ENCODE measurements around the gene POLR2A. TPM values are rescaled to one million over a fixed set of nuclear protein-coding genes. Genes with fewer than 3 reads are reported as not detected.

Gene POLR2A
- total RNA-seq, 6 donors from 2014 or later = 79.5 to 139 (median 112) TPM

DNA sequence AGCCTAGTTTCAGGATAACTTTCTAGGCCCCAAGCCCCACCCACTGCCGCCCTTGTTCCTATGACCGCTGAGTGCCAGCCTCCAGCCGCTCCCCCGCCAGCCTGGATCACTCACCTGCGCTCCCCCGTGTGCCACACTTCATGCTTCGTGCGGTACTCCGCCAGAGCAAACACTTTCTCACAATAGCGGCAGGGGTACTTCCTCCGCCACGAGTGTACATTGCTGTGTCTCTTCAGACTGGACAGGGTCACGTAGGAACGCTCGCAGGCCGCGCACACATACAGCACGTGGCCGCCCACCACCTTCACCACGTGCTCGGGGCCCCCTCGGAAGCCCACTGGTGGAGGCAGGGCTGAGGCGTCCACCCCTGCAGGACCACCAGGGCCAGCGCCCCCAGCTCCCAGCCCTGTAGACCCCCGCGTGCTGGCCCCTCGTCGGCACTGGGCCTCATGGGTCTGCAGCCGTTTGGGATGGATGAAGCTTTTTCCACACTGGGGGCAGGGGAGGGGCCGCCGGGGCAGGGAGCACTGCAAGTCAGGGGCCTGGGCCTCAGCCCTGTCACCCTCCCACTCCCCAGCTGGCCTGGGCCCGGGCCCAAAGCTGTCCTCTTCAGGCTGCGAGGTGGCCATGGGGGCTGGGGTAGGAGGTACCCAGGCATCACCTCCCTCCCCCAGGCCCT is 18.4 kb upstream of the POLR2A start:
- WGBS, 2 donors = 63 to 86% methylated on average over 10 to 28 of the region's 33 CpGs
- peaks cover 20 to 39% (median 32%) of the 10 kb centered on the region in 4 donors for H3K4me1 ChIP-seq
- no peaks in the 10 kb centered on the region for H3K27me3 ChIP-seq
- TF ChIP-seq CTCF (IDR thresholded peaks at IDR 0.05) = no peak
- no peak for TF ChIP-seq POLR2AphosphoS5 (IDR thresholded peaks at IDR 0.05)
- TF ChIP-seq EP300 (IDR thresholded peaks at IDR 0.05) = no peak
- TF ChIP-seq POLR2A (IDR thresholded peaks at IDR 0.05) = no peak
- peak in 1 of 2 donors; percentile 44 for ATAC-seq (ENCODE audit: low FRiP score in 2 of 2)
- DNase-seq = peak; percentile 71 to 83
- H3K27ac ChIP-seq = peak overlapping the region; percentile 61 to 75 (median 71)
- peaks cover 4 to 40% (median 31%) of the 10 kb centered on the region in 4 donors for H3K36me3 ChIP-seq
- H3K4me3 ChIP-seq = no peak overlapping the region
- H3K9me3 ChIP-seq = no peaks in the 10 kb centered on the region

GRCh38 chr17:7466318-7466638 is 17.9 kb upstream of the POLR2A start:
- Histone ChIP-seq H3K36me3 (peaks cover 4 to 40% (median 31%) of the 10 kb centered on the region in 4 donors), H3K27ac (peak overlapping the region; percentile 61 to 75 (median 71)), H3K27me3 (no peaks in the 10 kb centered on the region), H3K4me3 (no peak overlapping the region), H3K9me3 (no peaks in the 10 kb centered on the region), H3K4me1 (peaks cover 24 to 40% (median 32%) of the 10 kb centered on the region in 4 donors)
- DNase-seq (no peak), ATAC-seq (ENCODE audit: low FRiP score in 2 of 2) (no peak)
- TF ChIP-seq POLR2A (IDR thresholded peaks at IDR 0.05) (peak in 1 of 4 donors; percentile 2), EP300 (IDR thresholded peaks at IDR 0.05) (no peak), POLR2AphosphoS5 (IDR thresholded peaks at IDR 0.05) (no peak), CTCF (IDR thresholded peaks at IDR 0.05) (no peak)
- 80 to 83% methylated on average over 9 of the region's 9 CpGs for WGBS, 2 donors

GRCh38 chr17:7466639-7467341 is 17.4 kb upstream of the POLR2A start:
- Histone ChIP-seq H3K9me3 (no peaks in the 10 kb centered on the region), H3K4me3 (no peak overlapping the region), H3K27ac (peak overlapping the region; percentile 61 to 75 (median 71)), H3K27me3 (no peaks in the 10 kb centered on the region), H3K4me1 (peaks cover 25 to 42% (median 36%) of the 10 kb centered on the region in 4 donors), H3K36me3 (peaks cover 4 to 40% (median 31%) of the 10 kb centered on the region in 4 donors)
- WGBS, 2 donors = 65 to 79% methylated on average over 16 of the region's 16 CpGs
- DNase-seq (peak in 1 of 2 donors; percentile 58), ATAC-seq (ENCODE audit: low FRiP score in 2 of 2) (peak; percentile 9 to 58)
- TF ChIP-seq CTCF (IDR thresholded peaks at IDR 0.05) (no peak), POLR2A (IDR thresholded peaks at IDR 0.05) (peak in 1 of 4 donors; percentile 3), EP300 (IDR thresholded peaks at IDR 0.05) (no peak), POLR2AphosphoS5 (IDR thresholded peaks at IDR 0.05) (peak in 1 of 2 donors; percentile 52)

GRCh38 chr17:7467498-7467897 is 16.7 kb upstream of the POLR2A start:
- Histone ChIP-seq H3K36me3 (peaks cover 2 to 36% (median 27%) of the 10 kb centered on the region in 4 donors), H3K4me1 (peaks cover 25 to 49% (median 41%) of the 10 kb centered on the region in 4 donors), H3K4me3 (no peak overlapping the region), H3K9me3 (no peaks in the 10 kb centered on the region), H3K27ac (peak overlapping the region; percentile 61 to 75 (median 71)), H3K27me3 (no peaks in the 10 kb centered on the region)
- no peak for ATAC-seq (ENCODE audit: low FRiP score in 2 of 2)
- TF ChIP-seq POLR2AphosphoS5 (IDR thresholded peaks at IDR 0.05) (no peak), POLR2A (IDR thresholded peaks at IDR 0.05) (no peak), EP300 (IDR thresholded peaks at IDR 0.05) (no peak), CTCF (IDR thresholded peaks at IDR 0.05) (no peak)
- DNase-seq = no peak
- 83 to 88% methylated on average over 2 to 3 of the region's 3 CpGs for WGBS, 2 donors
